ENCODE data around the gene TFIP11. TPM values are rescaled to one million over a fixed set of nuclear protein-coding genes. Genes with fewer than 3 reads are reported as not detected.

The TFIP11 gene
- polyA plus RNA-seq, 12 donors, result 18.2 to 29.5 (median 23.8) TPM; not detected in 1

- no peak for DNase-seq
Measured at GRCh38 chr22:26513838-26514237, 1.6 kb upstream of the TFIP11 start.

DNA sequence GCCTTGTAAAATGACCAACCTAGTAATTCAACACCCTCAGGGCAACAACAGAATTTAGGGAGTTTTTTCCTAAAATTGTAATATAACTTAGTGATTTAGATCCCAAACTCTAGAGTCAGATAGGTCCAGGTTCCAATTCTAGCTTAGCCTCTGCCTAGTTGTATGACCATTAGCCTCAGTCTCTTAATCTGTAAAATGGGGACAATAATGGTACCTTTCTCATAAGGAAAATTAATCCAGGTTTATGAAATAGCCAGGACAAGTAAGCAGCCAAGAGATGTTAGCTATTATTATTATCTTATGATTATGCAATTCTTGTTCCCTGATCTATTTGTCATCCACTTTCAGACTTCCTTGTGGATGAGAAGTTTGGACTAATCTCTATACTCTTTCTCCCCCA lies 4.1 kb downstream of the TFIP11 start:
- DNase-seq, result no peak

DNA sequence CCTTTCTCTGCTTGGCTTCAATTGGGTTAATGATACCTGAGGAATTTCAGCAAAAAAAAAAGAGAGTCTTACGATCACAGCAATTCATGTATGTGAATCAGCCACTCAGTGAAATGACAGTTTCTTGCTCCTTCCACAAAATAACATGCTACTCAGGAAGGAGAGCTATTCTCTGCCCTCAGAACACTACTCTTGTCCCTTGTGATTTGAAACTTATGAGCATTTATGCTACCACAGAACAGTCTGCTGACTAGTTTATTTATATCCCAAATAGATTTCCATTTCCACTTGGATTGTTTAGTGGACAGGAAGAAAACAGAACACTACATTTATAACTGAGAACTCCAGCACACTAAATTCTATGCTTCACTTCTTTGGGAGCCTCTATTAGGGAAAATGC lies 8.5 kb downstream of the TFIP11 start:
- DNase-seq, result no peak

DNA sequence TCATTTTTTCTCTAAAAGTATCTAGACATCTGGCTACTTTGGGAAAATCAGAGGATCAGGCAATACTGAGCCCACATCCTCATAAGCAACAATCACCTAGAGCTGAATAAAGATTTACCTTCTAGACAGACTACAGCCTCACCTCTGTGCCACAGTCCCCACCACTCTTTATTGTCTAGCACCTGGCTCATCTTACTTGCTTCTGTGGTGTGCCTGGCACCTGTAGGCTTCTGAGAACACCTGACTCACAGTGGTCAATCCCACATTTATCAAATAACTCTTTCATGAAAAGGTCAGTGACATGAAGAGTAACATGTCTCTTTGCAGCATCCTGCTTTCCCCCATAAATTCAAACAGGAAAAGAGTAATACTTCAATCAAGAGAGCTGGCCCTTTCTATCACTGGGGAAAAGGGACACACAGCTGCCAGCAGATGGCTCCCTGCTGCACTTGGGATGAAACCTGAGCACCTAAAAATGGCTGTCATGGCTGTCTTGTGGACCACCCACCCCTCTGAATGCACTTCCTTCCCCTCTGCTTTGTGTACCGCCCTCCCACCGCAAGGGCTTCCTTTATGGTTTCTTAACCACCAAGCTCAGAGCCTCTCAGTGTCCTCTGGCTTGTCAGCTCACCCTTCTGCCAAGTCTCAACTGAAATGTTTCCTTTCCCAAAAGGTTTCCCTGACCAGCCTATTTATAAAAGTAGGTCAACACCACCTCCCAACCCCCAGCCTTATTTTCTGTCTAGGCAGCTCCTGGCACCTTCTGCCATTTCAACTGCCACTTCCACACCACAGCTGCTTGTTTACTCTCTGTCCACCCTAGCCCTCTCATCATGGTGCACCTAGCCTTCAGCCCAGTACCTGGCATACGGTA lies 9.3 kb downstream of the TFIP11 start:
- DNase-seq, result no peak

- DNase-seq, result no peak
Measured at GRCh38 chr22:26501996-26502395, 10.3 kb downstream of the TFIP11 start.

GRCh38 chr22:26499188-26499703 lies 13.0 kb downstream of the TFIP11 start:
- DNase-seq, result no peak

DNA sequence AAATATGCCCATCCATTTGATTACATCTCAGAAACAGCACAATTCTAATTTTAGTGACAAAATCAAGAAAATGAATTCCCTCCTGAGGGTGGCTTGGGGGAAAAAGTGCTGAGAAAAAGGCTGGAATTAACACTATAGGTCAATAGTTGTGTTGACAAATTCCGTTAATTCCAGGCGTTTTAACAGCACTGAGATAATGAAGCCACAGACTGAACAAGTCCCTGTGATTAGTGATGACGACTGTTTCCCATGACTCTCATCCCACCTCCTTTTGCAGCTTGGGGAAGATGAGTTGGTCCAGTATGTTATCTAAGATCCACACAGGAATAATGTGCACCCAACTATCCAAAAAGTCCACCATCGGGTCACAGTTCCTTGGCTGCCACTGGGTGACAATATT lies 15.8 kb downstream of the TFIP11 start:
- DNase-seq, result no peak

- no peak for DNase-seq
Measured at GRCh38 chr22:26494506-26494905, 17.8 kb downstream of the TFIP11 start.

DNA sequence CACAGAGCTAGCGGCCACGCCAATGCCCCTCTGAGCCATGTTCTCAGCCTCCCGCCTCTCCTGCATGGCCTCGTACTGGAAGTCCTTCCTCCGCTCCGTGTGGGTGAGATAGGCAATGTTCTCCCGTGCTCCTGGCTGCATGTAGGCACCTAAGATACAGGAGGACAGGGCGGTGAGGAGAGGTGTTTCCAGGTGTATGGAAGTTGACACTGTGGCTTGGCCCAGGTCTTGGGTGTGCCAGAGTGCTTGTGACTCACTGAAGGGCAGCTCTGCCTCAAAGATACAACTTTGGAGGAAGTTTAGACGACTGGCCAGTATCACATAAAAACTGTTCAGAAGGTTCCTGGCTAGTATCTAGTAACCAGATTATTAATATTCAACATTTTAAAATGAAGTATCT lies 20.1 kb downstream of the TFIP11 start:
- DNase-seq, result no peak

GRCh38 chr22:26489447-26490036 lies 22.7 kb downstream of the TFIP11 start:
- no peak for DNase-seq

DNA sequence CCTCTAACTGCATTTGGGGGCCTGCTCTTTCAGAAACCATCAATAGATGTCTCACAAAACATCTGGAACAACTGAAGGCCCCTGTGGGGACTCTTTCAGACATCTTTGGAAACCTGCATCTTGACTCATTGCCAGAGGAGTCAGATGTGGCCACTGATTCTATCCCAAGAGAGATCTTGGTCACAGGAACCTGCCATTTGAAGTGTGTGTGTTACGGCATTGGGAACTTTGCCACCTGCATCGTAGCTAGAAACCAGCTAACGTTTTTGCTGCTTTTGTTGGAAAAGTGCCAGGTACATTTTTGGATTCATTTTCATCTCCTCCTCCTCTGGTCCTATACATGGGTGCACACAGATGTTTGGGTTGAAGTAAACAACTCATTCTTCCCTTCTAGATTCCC lies 24.3 kb downstream of the TFIP11 start:
- no peak for DNase-seq

- DNase-seq, result no peak
Measured at GRCh38 chr22:26486394-26486793, 25.9 kb downstream of the TFIP11 start.

DNA sequence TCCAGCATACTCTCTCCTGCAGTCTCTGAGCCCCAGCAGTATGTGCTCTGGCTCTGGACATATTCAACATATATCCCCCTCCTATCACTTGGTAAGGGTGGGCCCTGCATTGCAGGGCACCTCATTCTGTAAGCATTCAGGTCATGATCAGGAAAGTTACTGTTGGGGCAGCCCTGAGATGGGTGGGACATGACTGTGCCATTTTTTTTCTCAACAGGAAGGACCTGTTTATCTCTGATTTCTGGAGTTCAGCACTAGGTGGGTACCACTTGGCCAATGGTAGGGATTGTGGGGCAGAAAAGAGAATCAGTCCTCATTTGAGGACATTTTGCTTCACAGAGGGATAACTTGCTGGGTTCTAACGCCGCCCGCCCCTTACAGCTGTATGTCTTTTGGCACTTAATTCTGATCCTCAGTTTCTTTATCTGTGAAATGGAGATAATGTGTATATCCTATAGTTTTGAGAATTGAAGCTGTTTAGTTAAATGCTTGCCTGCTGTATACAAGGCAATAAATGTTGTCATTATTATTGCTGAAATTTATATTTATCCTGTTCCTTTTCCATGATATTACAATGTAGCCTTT lies 26.4 kb downstream of the TFIP11 start:
- DNase-seq, result no peak

DNA sequence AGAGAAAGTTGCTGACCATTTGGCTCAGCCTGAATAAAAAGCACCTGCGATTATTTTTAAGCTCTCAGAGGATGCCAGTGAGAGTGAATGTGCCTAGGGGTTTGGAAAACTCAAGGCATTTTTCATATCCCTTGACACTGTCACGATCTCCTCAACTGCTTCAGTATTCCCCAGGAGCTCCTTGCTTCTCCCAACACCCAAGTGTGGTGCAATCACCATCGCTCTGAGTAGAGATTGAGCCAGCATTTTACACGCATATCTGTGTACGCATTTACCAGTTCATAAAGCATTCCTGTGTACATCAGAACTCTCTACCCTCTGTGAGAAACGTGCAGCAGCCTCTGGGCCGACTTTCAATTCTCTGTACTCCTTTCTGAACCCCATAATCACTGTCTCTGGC lies 27.3 kb downstream of the TFIP11 start:
- no peak for DNase-seq

DNA sequence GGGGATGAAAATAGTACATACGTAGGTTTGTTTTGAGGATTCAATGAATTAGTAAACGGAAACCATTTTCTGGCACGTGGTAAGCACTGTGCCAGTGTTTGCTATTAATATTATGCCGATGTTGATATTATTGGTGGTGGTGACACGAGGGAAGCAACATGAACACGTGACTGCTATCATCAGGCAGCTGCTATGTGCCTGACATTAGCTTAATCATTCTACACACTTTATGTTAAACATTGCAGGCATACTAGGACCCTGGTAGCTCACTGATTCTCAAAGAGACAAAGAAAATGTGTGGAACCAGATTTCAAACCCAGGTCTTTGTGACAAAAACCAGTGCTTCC lies 27.9 kb downstream of the TFIP11 start:
- DNase-seq, result no peak

GRCh38 chr22:26483439-26484359 lies 28.6 kb downstream of the TFIP11 start, which contains the start of the genes HPS4 and SRRD:
HPS4 (minus strand) TSS chr22:26483783; CDS start chr22:26481762, 2,021 bp downstream.
SRRD (plus strand) TSS chr22:26483877; CDS start chr22:26483891, 14 bp downstream.
- peak; percentile 93 for DNase-seq

- DNase-seq, result peak; percentile 31
Measured at GRCh38 chr22:26483043-26483438, 29.2 kb downstream of the TFIP11 start.

GRCh38 chr22:26482161-26482560 lies 30.1 kb downstream of the TFIP11 start:
- no peak for DNase-seq

- no peak for DNase-seq
Measured at GRCh38 chr22:26481694-26482093, 30.6 kb downstream of the TFIP11 start.

DNA sequence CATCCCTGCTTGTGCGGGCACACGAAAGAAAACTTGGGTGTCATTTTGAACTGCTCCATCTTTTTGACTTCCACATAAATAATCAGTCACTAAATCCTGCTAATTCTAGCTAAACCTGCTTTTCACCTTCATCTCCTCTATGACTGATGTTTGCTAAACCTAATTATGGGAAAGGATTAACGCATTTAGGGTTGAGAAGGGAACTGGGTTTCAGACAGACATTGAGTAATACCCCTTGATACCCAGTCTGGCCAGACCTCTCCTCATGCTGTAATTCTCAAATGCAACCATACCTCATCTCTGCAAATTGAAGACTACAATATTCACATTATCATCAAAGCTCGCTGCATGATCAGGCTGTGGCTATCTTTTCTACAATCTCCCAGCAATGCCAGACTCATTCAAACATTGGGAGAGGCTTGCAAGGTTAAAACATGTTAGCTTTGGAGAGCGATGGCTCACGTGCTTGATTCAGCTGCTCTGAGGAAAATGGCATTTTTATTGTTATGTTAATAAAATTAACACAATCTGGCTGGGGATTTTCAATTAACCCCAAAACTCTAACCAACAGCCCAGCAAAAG lies 31.1 kb downstream of the TFIP11 start:
- DNase-seq, result no peak

GRCh38 chr22:26480611-26480932 lies 31.7 kb downstream of the TFIP11 start:
- no peak for DNase-seq
